PC-9 (cell line): ENCODE data around the gene HDAC10. TPM values are rescaled to one million over a fixed set of nuclear protein-coding genes. Genes with fewer than 3 reads are reported as not detected.

ENCODE experiments used
- BruUV-seq: library from RNA; stranded (reverse); fragments of 400-500 nt; replicated peaks from 2 replicates; lab custom pipeline; 2021; lab: Mats Ljungman, UMichigan
- CTCF ChIA-PET: fragments of 300-600 bp; sonication (Branson Sonifier 250); formaldehyde crosslinking; loops from one replicate; lab custom pipeline; 2022; ENCODE audit warnings: antibody characterized with exemption; lab: Charles Lee
- POLR2A ChIA-PET: fragments of 300-600 bp; sonication (Branson Sonifier 250); formaldehyde crosslinking; loops from one replicate; lab custom pipeline; 2022; ENCODE audit warnings: antibody characterized with exemption; ENCODE audit not compliant: unreplicated experiment; lab: Charles Lee
- DNase-seq, 2 experiments: peaks; one replicate each; pipeline versions ENCODE4 v3.0.0 to v3.0.0-alpha.2; 2015 to 2022; ENCODE audit warnings: mixed read lengths in 1 of 2
- H2AFZ ChIP-seq: fragments of 200-600 bp; sonication (generic); 2 replicates; pipeline ENCODE4 v1.8.1; 2017; ENCODE audit warnings: antibody characterized with exemption
- H3F3A ChIP-seq: fragments of 200-600 bp; sonication (generic); 2 replicates; pipeline ENCODE4 v1.8.1; 2017; ENCODE audit warnings: antibody characterized with exemption, mild to moderate bottlenecking, low read depth; ENCODE audit not compliant: insufficient read depth
- H3K27ac ChIP-seq: fragments of 200-600 bp; sonication (generic); 2 replicates; pipeline ENCODE4 v1.6.1; 2016; ENCODE audit warnings: mixed run types
- H3K27me3 ChIP-seq: fragments of 200-600 bp; sonication (generic); 2 replicates; pipeline ENCODE4 v1.6.1; 2016; ENCODE audit warnings: low read depth, mixed run types; ENCODE audit not compliant: insufficient read depth
- H3K36me3 ChIP-seq: fragments of 200-600 bp; sonication (generic); 2 replicates; pipeline ENCODE4 v1.6.1; 2016; ENCODE audit warnings: low read depth, mixed run types
- H3K4me1 ChIP-seq: fragments of 200-600 bp; sonication (generic); replicated peaks from 2 replicates; pipeline ENCODE4 v1.6.1; 2016; ENCODE audit warnings: mixed run types; ENCODE audit not compliant: insufficient read depth
- H3K4me2 ChIP-seq: fragments of 200-600 bp; sonication (generic); 2 replicates; pipeline ENCODE4 v1.6.1; 2017; ENCODE audit warnings: mixed run types
- H3K4me3 ChIP-seq: fragments of 200-600 bp; sonication (generic); 2 replicates; pipeline ENCODE4 v1.6.1; 2016; ENCODE audit warnings: mixed run types
- H3K79me2 ChIP-seq: fragments of 200-600 bp; sonication (generic); 2 replicates; pipeline ENCODE4 v1.6.1; 2017; ENCODE audit warnings: low read depth, mixed run types
- H3K9me2 ChIP-seq: fragments of 200-600 bp; sonication (generic); 2 replicates; pipeline ENCODE4 v1.8.1; 2017; ENCODE audit warnings: mild to moderate bottlenecking; ENCODE audit not compliant: insufficient read depth
- H3K9me3 ChIP-seq: fragments of 200-600 bp; sonication (generic); 2 replicates; pipeline ENCODE4 v1.8.1; 2016; ENCODE audit warnings: low read depth; ENCODE audit not compliant: insufficient read depth
- H4K20me1 ChIP-seq: fragments of 200-600 bp; sonication (generic); 2 replicates; pipeline ENCODE4 v1.8.1; 2017; ENCODE audit not compliant: insufficient read depth
- EZH2 ChIP-seq: fragments of 200-600 bp; sonication (generic); IDR thresholded peaks from 2 replicates; pipeline ENCODE4 v1.8.0; 2017; ENCODE audit warnings: antibody characterized with exemption, low read depth
- intact Hi-C: fragments of 100-400 bp; cut with micrococcal nuclease; formaldehyde crosslinking; loops from one replicate; pipeline ENCODE4 v1.10.0; 2022; ENCODE audit not compliant: unreplicated experiment
- total RNA-seq: library from RNA; stranded (reverse); gene quantifications from 2 replicates; pipeline ENCODE4 v1.2.3, GENCODE V29; 2021
- TF ChIP-seq, protein P1 (sequence below): fragments of 200-600 bp; sonication (generic); conservative IDR thresholded peaks from 2 replicates; pipeline ENCODE4 v1.6.1; 2017; ENCODE audit warnings: mixed run types, antibody characterized with exemption, mild to moderate bottlenecking, moderate library complexity

Gene HDAC10
- total RNA-seq, 1 experiment from 2014 or later = 80.5 TPM

GRCh38 chr22:50220603-50221409, 30.3 kb downstream of the HDAC10 start:
- Histone ChIP-seq H3K4me3 (no peak overlapping the region), H3K27ac (no peak overlapping the region), H4K20me1 (peaks cover 69% of the 10 kb centered on the region), H3K9me2 (no peaks in the 10 kb centered on the region), H3K79me2 (no peaks in the 10 kb centered on the region), H3K27me3 (no peaks in the 10 kb centered on the region), H3K4me1 (no peaks in the 10 kb centered on the region), H2AFZ (no peak overlapping the region), H3K9me3 (no peaks in the 10 kb centered on the region), H3F3A (peaks cover 20% of the 10 kb centered on the region; the same call in 1 of the 2 replicates), H3K4me2 (no peak overlapping the region), H3K36me3 (peaks cover 43% of the 10 kb centered on the region)
- intact Hi-C loops = no loop called here
- CTCF ChIA-PET = no interaction called here
- POLR2A ChIA-PET = no interaction called here
- TF ChIP-seq EZH2 = no peak
- TF ChIP-seq, protein P1, sequence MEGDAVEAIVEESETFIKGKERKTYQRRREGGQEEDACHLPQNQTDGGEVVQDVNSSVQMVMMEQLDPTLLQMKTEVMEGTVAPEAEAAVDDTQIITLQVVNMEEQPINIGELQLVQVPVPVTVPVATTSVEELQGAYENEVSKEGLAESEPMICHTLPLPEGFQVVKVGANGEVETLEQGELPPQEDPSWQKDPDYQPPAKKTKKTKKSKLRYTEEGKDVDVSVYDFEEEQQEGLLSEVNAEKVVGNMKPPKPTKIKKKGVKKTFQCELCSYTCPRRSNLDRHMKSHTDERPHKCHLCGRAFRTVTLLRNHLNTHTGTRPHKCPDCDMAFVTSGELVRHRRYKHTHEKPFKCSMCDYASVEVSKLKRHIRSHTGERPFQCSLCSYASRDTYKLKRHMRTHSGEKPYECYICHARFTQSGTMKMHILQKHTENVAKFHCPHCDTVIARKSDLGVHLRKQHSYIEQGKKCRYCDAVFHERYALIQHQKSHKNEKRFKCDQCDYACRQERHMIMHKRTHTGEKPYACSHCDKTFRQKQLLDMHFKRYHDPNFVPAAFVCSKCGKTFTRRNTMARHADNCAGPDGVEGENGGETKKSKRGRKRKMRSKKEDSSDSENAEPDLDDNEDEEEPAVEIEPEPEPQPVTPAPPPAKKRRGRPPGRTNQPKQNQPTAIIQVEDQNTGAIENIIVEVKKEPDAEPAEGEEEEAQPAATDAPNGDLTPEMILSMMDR = no peak
- no TSS peak for BruUV-seq
- no peak for DNase-seq

DNA sequence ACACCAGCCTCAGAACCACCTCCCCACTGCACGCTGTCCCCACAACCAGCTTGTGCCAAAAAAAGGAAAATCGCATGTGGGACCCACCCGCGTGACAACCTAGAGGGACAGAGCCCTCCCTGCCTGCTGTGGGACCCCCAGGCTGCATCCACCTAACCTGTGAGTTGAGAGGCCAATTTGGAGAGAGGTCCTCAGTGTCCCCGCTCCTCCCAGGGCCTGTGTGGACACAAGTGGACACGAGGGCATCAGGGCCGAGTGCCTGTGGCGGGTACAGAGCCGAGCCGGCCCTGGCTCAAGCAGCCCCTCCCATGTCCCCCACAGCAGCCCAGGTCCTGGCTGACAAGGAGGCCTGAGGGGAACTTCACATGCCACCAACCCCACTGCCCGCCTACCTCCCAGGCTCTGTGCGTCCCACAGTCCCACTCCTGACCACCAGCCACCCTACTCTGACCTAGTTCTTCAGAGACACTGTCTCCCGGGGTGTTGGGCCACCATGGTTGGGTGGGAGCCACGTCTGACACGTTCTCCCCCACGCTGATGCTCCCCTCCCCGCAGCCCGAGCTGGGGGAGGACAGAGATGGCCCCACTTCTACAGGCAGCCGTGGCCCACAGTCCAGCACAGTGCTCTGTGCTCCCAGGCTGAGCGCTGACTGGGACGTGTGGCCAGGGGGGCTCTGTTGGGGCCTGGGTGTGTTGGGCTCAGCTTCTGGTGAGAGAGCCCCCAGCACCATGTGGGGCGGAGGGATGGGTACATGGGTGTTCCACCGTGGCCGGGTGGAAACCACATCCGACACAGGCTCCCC, 31.1 kb downstream of the HDAC10 start:
- Histone ChIP-seq H3K79me2 (no peaks in the 10 kb centered on the region), H3K9me2 (no peaks in the 10 kb centered on the region), H2AFZ (no peak overlapping the region), H3F3A (peaks cover 26% of the 10 kb centered on the region; the same call in 1 of the 2 replicates), H3K36me3 (peaks cover 43% of the 10 kb centered on the region), H3K9me3 (no peaks in the 10 kb centered on the region), H3K4me3 (no peak overlapping the region), H3K27ac (no peak overlapping the region), H4K20me1 (peaks cover 72% of the 10 kb centered on the region), H3K27me3 (no peaks in the 10 kb centered on the region), H3K4me1 (no peaks in the 10 kb centered on the region), H3K4me2 (no peak overlapping the region)
- POLR2A ChIA-PET = no interaction called here
- CTCF ChIA-PET = no interaction called here
- intact Hi-C loops = no loop called here
- no peak for TF ChIP-seq EZH2
- BruUV-seq = no TSS peak
- no peak for DNase-seq

GRCh38 chr22:50218996-50219727, 31.9 kb downstream of the HDAC10 start:
- H3K27me3 ChIP-seq = no peaks in the 10 kb centered on the region
- peak in 1 of 2 experiments; percentile 35 for DNase-seq
- no peak overlapping the region for H3K4me2 ChIP-seq
- peaks cover 79% of the 10 kb centered on the region for H4K20me1 ChIP-seq
- TF ChIP-seq, protein P1 = no peak
- no peak for TF ChIP-seq EZH2
- H3K4me3 ChIP-seq = no peak overlapping the region
- H3K36me3 ChIP-seq = peaks cover 42% of the 10 kb centered on the region
- no peaks in the 10 kb centered on the region for H3K9me3 ChIP-seq
- intact Hi-C loops = no loop called here
- no peaks in the 10 kb centered on the region for H3K79me2 ChIP-seq
- H3K27ac ChIP-seq = no peak overlapping the region
- no peaks in the 10 kb centered on the region for H3K9me2 ChIP-seq
- CTCF ChIA-PET = no interaction called here
- no TSS peak for BruUV-seq
- peaks cover 33% of the 10 kb centered on the region; the same call in 1 of the 2 replicates for H3F3A ChIP-seq
- POLR2A ChIA-PET = no interaction called here
- H2AFZ ChIP-seq = no peak overlapping the region
- no peaks in the 10 kb centered on the region for H3K4me1 ChIP-seq
